K562 (cell line): ENCODE data around the gene MAGEA9B.

Experiments used
- CHD2 ChIP-seq: IDR thresholded peaks from 2 replicates; pipeline ENCODE4 v1.6.1; 2011; ENCODE audit warnings: low read depth, low read length
- KLF10 ChIP-seq: fragments of 250-450 bp; sonication (Bioruptor Pico); IDR thresholded peaks from 2 replicates; pipeline ENCODE4 v1.6.1; 2021; ENCODE audit warnings: matching md5 sums
- LEF1 ChIP-seq: fragments of 450-650 bp; IDR thresholded peaks from 2 replicates; pipeline ENCODE4 v1.6.1; 2016; ENCODE audit warnings: mild to moderate bottlenecking
- NFXL1 ChIP-seq: fragments of 450-650 bp; formaldehyde crosslinking; IDR thresholded peaks from 2 replicates; pipeline ENCODE4 v1.4.0; 2021; ENCODE audit warnings: mild to moderate bottlenecking
- NR2C1 ChIP-seq, 2 experiments: fragments of 450-650 bp; IDR thresholded peaks; 2 replicates each; pipeline ENCODE4 v1.6.1; 2017; ENCODE audit warnings: mild to moderate bottlenecking in 2 of 2, antibody characterized with exemption in 1 of 2, inconsistent platforms in 1 of 2, missing compliant biosample characterization in 1 of 2, missing genetic modification characterization in 1 of 2
- NR2F6 ChIP-seq: fragments of 450-650 bp; formaldehyde crosslinking; IDR thresholded peaks from 2 replicates; pipeline ENCODE4 v1.4.0; 2020; ENCODE audit warnings: mild to moderate bottlenecking
- NUFIP1 ChIP-seq: fragments of 450-650 bp; IDR thresholded peaks from 2 replicates; pipeline ENCODE4 v1.6.1; 2018; ENCODE audit not compliant: partially characterized antibody
- POLR2A ChIP-seq: fragments of 450-650 bp; conservative IDR thresholded peaks from 2 replicates; pipeline ENCODE4 v1.6.1; 2016
- TRIM28 ChIP-seq: fragments of 450-650 bp; IDR thresholded peaks from 2 replicates; pipeline ENCODE4 v1.6.1; 2017
- ZNF274 ChIP-seq: IDR thresholded peaks from 2 replicates; pipeline ENCODE4 v1.6.1; 2011; ENCODE audit warnings: low read depth, mild to moderate bottlenecking, low read length, moderate library complexity, borderline replicate concordance
- TF ChIP-seq, protein P1 (sequence below), 2 experiments: fragments of 450-650 bp in 1 of 2; sonication (generic) in 1 of 2; formaldehyde crosslinking in 1 of 2; IDR thresholded peaks in 1 of 2; conservative IDR thresholded peaks in 1 of 2; 2 replicates each; pipeline versions ENCODE4 v1.6.1 to v1.8.1; 2016 to 2023; ENCODE audit warnings: mild to moderate bottlenecking in 2 of 2, moderate library complexity in 2 of 2, inconsistent platforms in 1 of 2, missing genetic modification reagents in 1 of 2
- TF ChIP-seq, protein P2 (sequence below), 3 experiments: IDR thresholded peaks in 2 of 3; conservative IDR thresholded peaks in 1 of 3; 2 replicates each; pipeline ENCODE4 v1.5.1; 2011 to 2012; ENCODE audit warnings: low read length in 3 of 3, mild to moderate bottlenecking in 3 of 3, control low read depth in 2 of 3, improper control_type of control experiment in 1 of 3, inconsistent platforms in 1 of 3, low read depth in 1 of 3, mixed read lengths in 1 of 3, moderate library complexity in 1 of 3; ENCODE audit not compliant: insufficient read depth in 2 of 3
- TF ChIP-seq, protein P3 (sequence below), 2 experiments: fragments of 450-650 bp; IDR thresholded peaks; 2 replicates each; pipeline ENCODE4 v1.6.1; 2016; ENCODE audit warnings: mild to moderate bottlenecking in 2 of 2, borderline replicate concordance in 1 of 2, low read depth in 1 of 2, moderate library complexity in 1 of 2
- TF ChIP-seq, protein P4 (sequence below): fragments of 450-650 bp; IDR thresholded peaks from 2 replicates; pipeline ENCODE4 v1.6.1; 2016

DNA sequence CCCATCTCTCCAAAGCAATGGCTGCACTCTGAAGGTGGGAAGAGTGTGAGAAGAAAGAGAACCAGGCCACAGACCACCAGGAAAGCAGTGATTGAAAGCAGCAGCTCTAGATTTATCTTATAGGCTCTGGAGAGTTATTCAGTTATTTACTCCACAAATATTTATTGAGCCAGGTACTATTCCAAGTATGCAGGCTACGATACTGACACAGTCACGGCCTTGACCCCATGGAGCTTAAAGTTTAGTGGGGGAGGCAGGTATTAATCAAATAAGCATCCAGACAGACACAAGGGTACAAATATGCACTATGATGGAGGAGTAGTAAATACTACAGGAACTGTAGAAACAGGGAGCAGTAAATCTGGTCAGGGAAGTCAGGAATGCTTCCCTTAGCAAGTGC lies 41.5 kb upstream of the MAGEA9B start:
- TF ChIP-seq CHD2 (no peak), TRIM28 (no peak), LEF1 (no peak), NR2C1 (IDR thresholded peaks at IDR 0.05) (no peak), NR2C1 (tag; IDR thresholded peaks at IDR 0.05) (no peak), NR2F6 (CRISPR knock-in tag) (no peak), NFXL1 (CRISPR knock-in tag) (no peak), ZNF274 (no peak), KLF10 (CRISPR knock-in tag) (no peak), POLR2A (no peak), NUFIP1 (no peak)
- TF ChIP-seq, protein P1, sequence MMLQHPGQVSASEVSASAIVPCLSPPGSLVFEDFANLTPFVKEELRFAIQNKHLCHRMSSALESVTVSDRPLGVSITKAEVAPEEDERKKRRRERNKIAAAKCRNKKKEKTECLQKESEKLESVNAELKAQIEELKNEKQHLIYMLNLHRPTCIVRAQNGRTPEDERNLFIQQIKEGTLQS (IDR thresholded peaks at IDR 0.05), result no peak
- TF ChIP-seq, protein P1 (CRISPR knock-in tag; conservative IDR thresholded peaks at IDR 0.05), result no peak
- TF ChIP-seq, protein P2, sequence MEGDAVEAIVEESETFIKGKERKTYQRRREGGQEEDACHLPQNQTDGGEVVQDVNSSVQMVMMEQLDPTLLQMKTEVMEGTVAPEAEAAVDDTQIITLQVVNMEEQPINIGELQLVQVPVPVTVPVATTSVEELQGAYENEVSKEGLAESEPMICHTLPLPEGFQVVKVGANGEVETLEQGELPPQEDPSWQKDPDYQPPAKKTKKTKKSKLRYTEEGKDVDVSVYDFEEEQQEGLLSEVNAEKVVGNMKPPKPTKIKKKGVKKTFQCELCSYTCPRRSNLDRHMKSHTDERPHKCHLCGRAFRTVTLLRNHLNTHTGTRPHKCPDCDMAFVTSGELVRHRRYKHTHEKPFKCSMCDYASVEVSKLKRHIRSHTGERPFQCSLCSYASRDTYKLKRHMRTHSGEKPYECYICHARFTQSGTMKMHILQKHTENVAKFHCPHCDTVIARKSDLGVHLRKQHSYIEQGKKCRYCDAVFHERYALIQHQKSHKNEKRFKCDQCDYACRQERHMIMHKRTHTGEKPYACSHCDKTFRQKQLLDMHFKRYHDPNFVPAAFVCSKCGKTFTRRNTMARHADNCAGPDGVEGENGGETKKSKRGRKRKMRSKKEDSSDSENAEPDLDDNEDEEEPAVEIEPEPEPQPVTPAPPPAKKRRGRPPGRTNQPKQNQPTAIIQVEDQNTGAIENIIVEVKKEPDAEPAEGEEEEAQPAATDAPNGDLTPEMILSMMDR (IDR thresholded peaks at IDR 0.05 in 2 of 3, conservative IDR thresholded peaks at IDR 0.05 in 1 of 3; ENCODE audit: insufficient read depth in 2 of 3, low read depth in 1 of 3, low read length in 3 of 3), result no peak
- TF ChIP-seq, protein P3, sequence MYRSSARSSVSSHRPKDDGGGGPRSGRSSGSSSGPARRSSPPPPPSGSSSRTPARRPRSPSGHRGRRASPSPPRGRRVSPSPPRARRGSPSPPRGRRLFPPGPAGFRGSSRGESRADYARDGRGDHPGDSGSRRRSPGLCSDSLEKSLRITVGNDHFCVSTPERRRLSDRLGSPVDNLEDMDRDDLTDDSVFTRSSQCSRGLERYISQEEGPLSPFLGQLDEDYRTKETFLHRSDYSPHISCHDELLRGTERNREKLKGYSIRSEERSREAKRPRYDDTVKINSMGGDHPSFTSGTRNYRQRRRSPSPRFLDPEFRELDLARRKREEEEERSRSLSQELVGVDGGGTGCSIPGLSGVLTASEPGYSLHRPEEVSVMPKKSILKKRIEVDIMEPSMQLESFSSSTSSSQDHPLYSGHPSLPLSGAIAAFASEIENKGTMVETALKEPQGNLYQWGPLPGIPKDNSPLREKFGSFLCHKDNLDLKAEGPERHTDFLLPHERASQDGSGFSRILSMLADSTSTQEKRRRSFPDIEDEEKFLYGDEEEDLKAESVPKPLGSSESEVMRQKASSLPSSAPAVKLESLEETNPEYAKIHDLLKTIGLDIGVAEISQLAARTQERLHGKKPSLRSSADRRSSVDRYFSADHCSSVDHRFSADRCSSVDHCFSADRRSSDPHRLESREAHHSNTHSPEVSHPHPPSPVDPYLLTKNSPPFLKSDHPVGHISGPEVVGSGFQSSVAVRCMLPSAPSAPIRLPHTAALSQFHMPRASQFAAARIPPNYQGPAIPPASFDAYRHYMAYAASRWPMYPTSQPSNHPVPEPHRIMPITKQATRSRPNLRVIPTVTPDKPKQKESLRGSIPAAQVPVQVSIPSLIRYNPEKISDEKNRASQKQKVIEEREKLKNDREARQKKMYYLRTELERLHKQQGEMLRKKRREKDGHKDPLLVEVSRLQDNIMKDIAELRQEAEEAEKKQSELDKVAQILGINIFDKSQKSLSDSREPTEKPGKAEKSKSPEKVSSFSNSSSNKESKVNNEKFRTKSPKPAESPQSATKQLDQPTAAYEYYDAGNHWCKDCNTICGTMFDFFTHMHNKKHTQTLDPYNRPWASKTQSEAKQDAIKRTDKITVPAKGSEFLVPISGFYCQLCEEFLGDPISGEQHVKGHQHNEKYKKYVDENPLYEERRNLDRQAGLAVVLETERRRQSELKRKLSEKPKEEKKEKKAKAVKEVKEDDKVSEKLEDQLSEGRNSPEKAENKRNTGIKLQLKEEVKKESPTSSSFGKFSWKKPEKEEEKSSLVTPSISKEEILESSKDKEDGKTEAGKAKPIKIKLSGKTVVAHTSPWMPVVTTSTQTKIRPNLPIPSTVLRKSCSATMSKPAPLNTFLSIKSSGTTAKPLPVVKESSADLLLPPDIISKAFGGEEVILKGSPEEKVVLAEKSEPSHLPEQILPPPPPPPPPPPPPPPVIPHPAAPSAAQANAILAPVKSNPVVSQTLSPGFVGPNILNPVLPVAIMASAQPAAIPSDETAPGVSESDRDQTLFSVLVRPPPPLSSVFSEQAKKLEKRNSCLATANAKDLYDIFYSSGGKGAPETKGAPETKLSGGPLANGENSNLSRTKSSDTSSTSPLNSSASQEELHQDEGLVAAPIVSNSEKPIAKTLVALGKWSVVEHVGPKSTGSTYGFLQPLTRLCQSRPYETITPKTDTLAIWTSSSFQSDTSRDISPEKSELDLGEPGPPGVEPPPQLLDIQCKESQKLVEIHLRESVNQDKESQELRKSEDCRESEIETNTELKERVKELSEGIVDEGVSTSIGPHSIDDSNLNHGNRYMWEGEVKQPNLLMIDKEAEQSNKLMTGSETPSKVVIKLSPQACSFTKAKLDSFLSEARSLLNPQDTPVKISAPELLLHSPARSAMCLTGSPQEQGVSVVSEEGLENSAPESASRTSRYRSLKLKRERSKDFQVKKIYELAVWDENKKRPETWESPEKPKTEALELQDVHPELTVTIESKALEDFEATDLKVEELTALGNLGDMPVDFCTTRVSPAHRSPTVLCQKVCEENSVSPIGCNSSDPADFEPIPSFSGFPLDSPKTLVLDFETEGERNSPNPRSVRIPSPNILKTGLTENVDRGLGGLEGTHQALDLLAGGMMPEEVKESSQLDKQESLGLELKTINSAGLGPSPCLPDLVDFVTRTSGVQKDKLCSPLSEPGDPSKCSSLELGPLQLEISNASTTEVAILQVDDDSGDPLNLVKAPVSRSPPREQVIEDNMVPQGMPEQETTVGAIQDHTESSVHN (IDR thresholded peaks at IDR 0.05; ENCODE audit: borderline replicate concordance in 1 of 2, low read depth in 1 of 2), result no peak
- TF ChIP-seq, protein P4, sequence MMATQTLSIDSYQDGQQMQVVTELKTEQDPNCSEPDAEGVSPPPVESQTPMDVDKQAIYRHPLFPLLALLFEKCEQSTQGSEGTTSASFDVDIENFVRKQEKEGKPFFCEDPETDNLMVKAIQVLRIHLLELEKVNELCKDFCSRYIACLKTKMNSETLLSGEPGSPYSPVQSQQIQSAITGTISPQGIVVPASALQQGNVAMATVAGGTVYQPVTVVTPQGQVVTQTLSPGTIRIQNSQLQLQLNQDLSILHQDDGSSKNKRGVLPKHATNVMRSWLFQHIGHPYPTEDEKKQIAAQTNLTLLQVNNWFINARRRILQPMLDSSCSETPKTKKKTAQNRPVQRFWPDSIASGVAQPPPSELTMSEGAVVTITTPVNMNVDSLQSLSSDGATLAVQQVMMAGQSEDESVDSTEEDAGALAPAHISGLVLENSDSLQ, result no peak
